GM12878 (cell line): ENCODE measurements around the gene KLF6. TPM values are rescaled to one million over a fixed set of nuclear protein-coding genes. Genes with fewer than 3 reads are reported as not detected.

ENCODE experiments used
- ATAC-seq: fragments of 200-7000 bp; cut with Tn5 transposase; 3 replicates; pipeline ENCODE4 v1.9.1; 2020; ENCODE audit warnings: mild to moderate bottlenecking, moderate library complexity
- BruUV-seq: library from RNA; stranded (reverse); fragments of 400-500 nt; replicated peaks from 2 replicates; lab custom pipeline; 2021; lab: Mats Ljungman, UMichigan
- CTCF ChIA-PET: fragments of 300-600 bp; sonication (Branson Sonifier 250); formaldehyde crosslinking; extraction: SDS; loops from one replicate; lab custom pipeline; 2021; ENCODE audit warnings: inconsistent platforms; lab: Yijun Ruan, JAX
- POLR2A ChIA-PET: fragments of 350-600 bp; formaldehyde crosslinking; extraction: SDS; loops from one replicate; lab custom pipeline; 2021; ENCODE audit warnings: inconsistent platforms; lab: Charles Lee
- RAD21 ChIA-PET: fragments of 300-600 bp; sonication (Branson Sonifier 250); formaldehyde crosslinking; loops from one replicate; lab custom pipeline; 2023; ENCODE audit warnings: antibody characterized with exemption; ENCODE audit not compliant: unreplicated experiment; lab: Charles Lee
- SMC1A ChIA-PET: fragments of 300-600 bp; sonication (Branson Sonifier 250); formaldehyde crosslinking; loops from one replicate; lab custom pipeline; 2023; ENCODE audit not compliant: unreplicated experiment, uncharacterized antibody; lab: Charles Lee
- DNase-seq: peaks from one replicate; pipeline ENCODE4 v3.0.0-alpha.2; 2011; ENCODE audit warnings: low read depth, low spot score
- FAIRE-seq: peaks from 3 replicates; lab custom pipeline; 2011; peaks lifted over from hg19 to GRCh38; lab: Jason Lieb, UNC
- H2AFZ ChIP-seq: 2 replicates; pipeline ENCODE4 v1.6.0; 2011; ENCODE audit warnings: low read depth, low read length, control low read depth; ENCODE audit not compliant: control insufficient read depth
- H3K27ac ChIP-seq: 2 replicates; pipeline ENCODE4 v1.5.1; 2011; ENCODE audit warnings: control low read depth; ENCODE audit not compliant: control insufficient read depth, insufficient read depth
- H3K27me3 ChIP-seq, 2 experiments: replicated peaks in 1 of 2; 2 replicates each; pipeline versions ENCODE4 v1.6.0 to v1.6.1; 2011; ENCODE audit warnings: low read length in 1 of 2; ENCODE audit not compliant: control insufficient read depth in 2 of 2, insufficient read depth in 2 of 2
- H3K36me3 ChIP-seq, 2 experiments: 2 replicates each; pipeline ENCODE4 v1.5.1; 2011; ENCODE audit warnings: low read length in 1 of 2; ENCODE audit not compliant: control insufficient read depth in 2 of 2, insufficient read depth in 2 of 2
- H3K4me1 ChIP-seq: 2 replicates; pipeline ENCODE4 v1.6.1; 2011; ENCODE audit warnings: mild to moderate bottlenecking, low read length, moderate library complexity, mixed read lengths; ENCODE audit not compliant: control insufficient read depth, insufficient read depth
- H3K4me2 ChIP-seq: 2 replicates; pipeline ENCODE4 v1.6.0; 2011; ENCODE audit warnings: control low read depth; ENCODE audit not compliant: control insufficient read depth, insufficient read depth
- H3K4me3 ChIP-seq: fragments of 200-600 bp; sonication (generic); 2 replicates; pipeline ENCODE4 v1.5.1; 2016
- H3K79me2 ChIP-seq: 2 replicates; pipeline ENCODE4 v1.6.0; 2011; ENCODE audit warnings: low read length; ENCODE audit not compliant: control insufficient read depth, insufficient read depth
- H3K9ac ChIP-seq: 2 replicates; pipeline ENCODE4 v1.8.0; 2011; ENCODE audit warnings: low read length, control low read depth, mixed read lengths; ENCODE audit not compliant: control insufficient read depth, insufficient read depth
- H3K9me3 ChIP-seq: replicated peaks from 3 replicates; pipeline ENCODE4 v1.5.1; 2011; ENCODE audit warnings: mild to moderate bottlenecking, low read length; ENCODE audit not compliant: control insufficient read depth, insufficient read depth
- H4K20me1 ChIP-seq: 2 replicates; pipeline ENCODE4 v1.6.0; 2011; ENCODE audit not compliant: control insufficient read depth, insufficient read depth
- ASH2L ChIP-seq: fragments of 300-600, 200-600 bp; sonication (generic); IDR thresholded peaks from 2 replicates; pipeline ENCODE4 v1.6.1; 2017; ENCODE audit warnings: low read depth, mild to moderate bottlenecking, borderline replicate concordance
- CBX3 ChIP-seq: fragments of 200-600 bp; sonication (generic); IDR thresholded peaks from 2 replicates; pipeline ENCODE4 v1.6.1; 2016; ENCODE audit warnings: low read depth, borderline replicate concordance
- CHD1 ChIP-seq: IDR thresholded peaks from 2 replicates; pipeline ENCODE4 v1.6.1; 2012; ENCODE audit warnings: low read depth, low read length, improper control_type of control experiment
- ETV6 ChIP-seq, 2 experiments: fragments of 450-650 bp in 1 of 2; IDR thresholded peaks in 1 of 2; conservative IDR thresholded peaks in 1 of 2; 2 replicates each; pipeline ENCODE4 v1.6.1; 2014; ENCODE audit warnings: antibody characterized with exemption in 1 of 2, borderline replicate concordance in 1 of 2, low read depth in 1 of 2, mild to moderate bottlenecking in 1 of 2, moderate library complexity in 1 of 2
- FOS ChIP-seq: IDR thresholded peaks from 3 replicates; pipeline ENCODE4 v1.6.1; 2011; ENCODE audit warnings: borderline replicate concordance; ENCODE audit not compliant: insufficient read length; ENCODE audit errors: extremely low read depth
- JUNB ChIP-seq: IDR thresholded peaks from 2 replicates; pipeline ENCODE4 v1.6.1; 2016; ENCODE audit warnings: antibody characterized with exemption, mild to moderate bottlenecking
- NR2C1 ChIP-seq: fragments of 450-650 bp; IDR thresholded peaks from 2 replicates; pipeline ENCODE4 v1.6.1; 2017; ENCODE audit warnings: antibody characterized with exemption, mild to moderate bottlenecking, moderate library complexity
- POLR2AphosphoS5 ChIP-seq: IDR thresholded peaks from 2 replicates; pipeline ENCODE4 v1.6.1; 2011; ENCODE audit warnings: mild to moderate bottlenecking, low read length, inconsistent platforms
- RAD21 ChIP-seq: IDR thresholded peaks from 2 replicates; pipeline ENCODE4 v1.6.1; 2011; ENCODE audit warnings: mild to moderate bottlenecking, low read depth, low read length, moderate library complexity; ENCODE audit not compliant: insufficient read depth
- SREBF2 ChIP-seq: IDR thresholded peaks from 2 replicates; pipeline ENCODE4 v1.6.1; 2012; ENCODE audit warnings: mild to moderate bottlenecking, low read length
- SRF ChIP-seq, 2 experiments: IDR thresholded peaks; 2 replicates each; pipeline ENCODE4 v1.6.1; 2011; ENCODE audit warnings: low read depth in 2 of 2, low read length in 2 of 2, mild to moderate bottlenecking in 1 of 2, moderate library complexity in 1 of 2
- WGBS: methylation state at CpG from one replicate; pipeline ENCODE4 v1.1.6; 2016; ENCODE audit warnings: low lambda C conversion rate; ENCODE audit not compliant: insufficient replicate concordance, insufficient coverage; ENCODE audit errors: missing lambda C conversion rate; 5-methylcytosine and 5-hydroxymethylcytosine counted together
- in situ Hi-C: fragments of 300-500 bp; cut with MboI; formaldehyde crosslinking; loops from 9 replicates; pipeline ENCODE4 v1.14.3; 2018; ENCODE audit warnings: mixed read lengths
- intact Hi-C: fragments of 100-400 bp; cut with micrococcal nuclease; formaldehyde crosslinking; loops from one replicate; pipeline ENCODE4 v1.14.2; 2022; ENCODE audit not compliant: unreplicated experiment
- polyA plus RNA-seq, 11 experiments: library from polyadenylated mRNA; depleted of rRNA in 4 of 11; unstranded in 6 of 11; stranded (reverse) in 5 of 11; fragments of >200 nt; fragmentation: Nextera tagmentation in 4 of 11; fragmentation: Illumina TruSeq in 1 of 11; extraction: Ambion mirVana in 4 of 11; extraction: Trizol in 1 of 11; gene quantifications; 1 replicate in 1 of 11; 2 replicates in 10 of 11; pipeline versions ENCODE4 v1.2.1 to v1.2.3, GENCODE V29; 2011 to 2016; ENCODE audit warnings: inconsistent platforms in 2 of 11, missing spikeins in 2 of 11, low read depth in 1 of 11
- total RNA-seq, 4 experiments: library from RNA; depleted of rRNA in 3 of 4; stranded (reverse); fragments of >200 nt in 3 of 4; fragmentation: Illumina TruSeq in 1 of 4; extraction: Trizol in 1 of 4; gene quantifications; 2 replicates each; pipeline versions ENCODE4 v1.2.1 to v1.2.3, GENCODE V29; 2013 to 2021
- TF ChIP-seq, protein P1 (sequence below): IDR thresholded peaks from 2 replicates; pipeline ENCODE4 v1.6.1; 2011; ENCODE audit warnings: low read depth, low read length, improper control_type of control experiment, borderline replicate concordance
- TF ChIP-seq, protein P2 (sequence below): fragments of 450-650 bp; formaldehyde crosslinking; IDR thresholded peaks from 2 replicates; pipeline ENCODE4 v1.4.0; 2022; ENCODE audit warnings: mild to moderate bottlenecking, moderate library complexity

Gene KLF6
- total and polyA plus RNA-seq, 10 of the 15 experiments (the other 5 are each of a cell fraction or from before 2014, with no cell fraction given) = 7.4 to 54.1 (median 23.5) TPM

DNA sequence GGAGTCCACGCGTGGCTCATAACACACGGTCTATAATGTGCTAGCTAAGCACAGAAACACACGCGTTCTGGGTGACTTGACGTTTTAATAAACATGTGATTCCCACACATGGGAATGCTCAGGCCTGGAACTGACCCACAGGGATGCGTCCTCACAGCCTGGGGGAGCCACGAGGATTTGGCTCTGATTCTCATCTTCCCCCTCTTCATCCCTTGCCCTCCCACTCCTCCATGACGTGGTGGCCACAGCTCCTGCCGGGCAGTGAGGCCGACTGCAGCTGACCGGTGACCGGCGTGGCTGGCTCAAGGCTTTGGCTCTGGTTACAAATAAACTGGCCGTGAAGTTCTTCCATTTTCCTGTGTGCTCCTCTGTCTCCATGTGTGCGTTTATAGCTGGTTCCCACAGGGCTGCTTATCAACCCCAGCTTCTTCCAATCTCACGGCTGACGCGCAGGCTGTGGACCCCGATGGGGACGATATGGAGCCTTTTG is 40.9 kb upstream of the KLF6 start:
- in situ Hi-C loops (no loop called here), intact Hi-C loops (no loop called here)
- peaks cover 13% of the 10 kb centered on the region for H3K4me1 ChIP-seq
- ChIA-PET RAD21 (interaction anchor here (0.7 kb wide), 1 partner anchor 10 kb away, joined by 3 read pairs; no protein-coding TSS in a partner anchor), CTCF (interaction anchor here (0.8 to 2.5 kb wide), 2 partner anchors 9 to 10 kb away, joined by 3 to 8 read pairs; no protein-coding TSS in a partner anchor), POLR2A (no interaction called here), SMC1A (interaction anchor here (15.5 kb wide), 1 partner anchor 13 kb away, joined by 280 read pairs; no protein-coding TSS in a partner anchor)
- no peaks in the 10 kb centered on the region for H3K9me3 ChIP-seq
- H3K27me3 ChIP-seq = no peaks in the 10 kb centered on the region
- H4K20me1 ChIP-seq = no peaks in the 10 kb centered on the region
- no peak overlapping the region for H3K9ac ChIP-seq
- no peak overlapping the region for H3K4me3 ChIP-seq
- no peak overlapping the region for H3K27ac ChIP-seq
- FAIRE-seq (no peak), ATAC-seq (no peak), DNase-seq (no peak)
- WGBS = 92% methylated on average over 21 of the region's 21 CpGs
- no peak overlapping the region for H2AFZ ChIP-seq
- TF ChIP-seq ASH2L (no peak), POLR2AphosphoS5 (no peak)
- H3K79me2 ChIP-seq = no peaks in the 10 kb centered on the region
- BruUV-seq = no TSS peak
- H3K4me2 ChIP-seq = no peak overlapping the region
- H3K36me3 ChIP-seq = no peaks in the 10 kb centered on the region

DNA sequence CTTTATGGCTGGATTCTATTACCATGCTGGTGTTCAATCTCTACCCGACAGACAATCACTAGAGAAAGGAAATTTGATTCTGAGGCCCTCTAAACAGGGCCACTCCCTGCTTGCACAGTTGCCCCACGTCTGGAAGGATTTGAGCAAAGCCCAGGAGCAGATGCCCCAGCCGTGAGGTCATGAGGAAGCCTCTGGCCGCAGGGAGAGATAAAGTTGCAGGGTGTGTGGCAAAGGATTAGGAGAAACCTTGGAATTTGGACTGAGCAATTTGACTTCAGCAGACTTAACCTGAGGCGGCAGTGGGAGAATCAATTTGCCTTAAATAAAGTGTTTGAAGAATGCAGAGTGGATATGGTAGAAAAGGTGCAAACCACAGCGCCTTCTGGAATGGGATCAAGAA is 40.2 kb upstream of the KLF6 start:
- no TSS peak for BruUV-seq
- Histone ChIP-seq H4K20me1 (no peaks in the 10 kb centered on the region), H3K9me3 (no peaks in the 10 kb centered on the region), H3K4me3 (no peak overlapping the region), H3K4me2 (no peak overlapping the region), H3K27me3 (no peaks in the 10 kb centered on the region), H3K79me2 (no peaks in the 10 kb centered on the region), H3K4me1 (peaks cover 13% of the 10 kb centered on the region), H3K36me3 (no peaks in the 10 kb centered on the region), H3K9ac (no peak overlapping the region), H3K27ac (no peak overlapping the region), H2AFZ (no peak overlapping the region)
- ATAC-seq = no peak
- ChIA-PET SMC1A (interaction anchor here (0.8 to 15.5 kb wide), 4 partner anchors 11 to 41 kb away, joined by 3 to 280 read pairs (median 4); no protein-coding TSS in a partner anchor), POLR2A (interaction anchor here (1.0 kb wide), 1 partner anchor 11 kb away, joined by 3 read pairs; no protein-coding TSS in a partner anchor), RAD21 (no interaction called here), CTCF (interaction anchor here (2.5 kb wide), 1 partner anchor 11 kb away, joined by 8 read pairs; no protein-coding TSS in a partner anchor)
- in situ Hi-C loops = no loop called here
- FAIRE-seq = no peak
- intact Hi-C loops = no loop called here
- 89% methylated on average over 6 of the region's 6 CpGs for WGBS
- DNase-seq = no peak
- TF ChIP-seq, protein P1, sequence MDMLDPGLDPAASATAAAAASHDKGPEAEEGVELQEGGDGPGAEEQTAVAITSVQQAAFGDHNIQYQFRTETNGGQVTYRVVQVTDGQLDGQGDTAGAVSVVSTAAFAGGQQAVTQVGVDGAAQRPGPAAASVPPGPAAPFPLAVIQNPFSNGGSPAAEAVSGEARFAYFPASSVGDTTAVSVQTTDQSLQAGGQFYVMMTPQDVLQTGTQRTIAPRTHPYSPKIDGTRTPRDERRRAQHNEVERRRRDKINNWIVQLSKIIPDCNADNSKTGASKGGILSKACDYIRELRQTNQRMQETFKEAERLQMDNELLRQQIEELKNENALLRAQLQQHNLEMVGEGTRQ = no peak
- no peak for TF ChIP-seq CHD1
- no peak for TF ChIP-seq JUNB
- TF ChIP-seq SRF (IDR thresholded peaks at IDR 0.05; ENCODE audit: low read depth in 2 of 2, low read length in 2 of 2) = no peak
- TF ChIP-seq NR2C1 = no peak
- no peak for TF ChIP-seq CBX3
- TF ChIP-seq FOS = no peak
- TF ChIP-seq SREBF2 = no peak
- no peak for TF ChIP-seq RAD21
- no peak for TF ChIP-seq ETV6 (conservative IDR thresholded peaks at IDR 0.05 in 1 of 2, IDR thresholded peaks at IDR 0.05 in 1 of 2; ENCODE audit: borderline replicate concordance in 1 of 2, low read depth in 1 of 2)
- TF ChIP-seq, protein P2, sequence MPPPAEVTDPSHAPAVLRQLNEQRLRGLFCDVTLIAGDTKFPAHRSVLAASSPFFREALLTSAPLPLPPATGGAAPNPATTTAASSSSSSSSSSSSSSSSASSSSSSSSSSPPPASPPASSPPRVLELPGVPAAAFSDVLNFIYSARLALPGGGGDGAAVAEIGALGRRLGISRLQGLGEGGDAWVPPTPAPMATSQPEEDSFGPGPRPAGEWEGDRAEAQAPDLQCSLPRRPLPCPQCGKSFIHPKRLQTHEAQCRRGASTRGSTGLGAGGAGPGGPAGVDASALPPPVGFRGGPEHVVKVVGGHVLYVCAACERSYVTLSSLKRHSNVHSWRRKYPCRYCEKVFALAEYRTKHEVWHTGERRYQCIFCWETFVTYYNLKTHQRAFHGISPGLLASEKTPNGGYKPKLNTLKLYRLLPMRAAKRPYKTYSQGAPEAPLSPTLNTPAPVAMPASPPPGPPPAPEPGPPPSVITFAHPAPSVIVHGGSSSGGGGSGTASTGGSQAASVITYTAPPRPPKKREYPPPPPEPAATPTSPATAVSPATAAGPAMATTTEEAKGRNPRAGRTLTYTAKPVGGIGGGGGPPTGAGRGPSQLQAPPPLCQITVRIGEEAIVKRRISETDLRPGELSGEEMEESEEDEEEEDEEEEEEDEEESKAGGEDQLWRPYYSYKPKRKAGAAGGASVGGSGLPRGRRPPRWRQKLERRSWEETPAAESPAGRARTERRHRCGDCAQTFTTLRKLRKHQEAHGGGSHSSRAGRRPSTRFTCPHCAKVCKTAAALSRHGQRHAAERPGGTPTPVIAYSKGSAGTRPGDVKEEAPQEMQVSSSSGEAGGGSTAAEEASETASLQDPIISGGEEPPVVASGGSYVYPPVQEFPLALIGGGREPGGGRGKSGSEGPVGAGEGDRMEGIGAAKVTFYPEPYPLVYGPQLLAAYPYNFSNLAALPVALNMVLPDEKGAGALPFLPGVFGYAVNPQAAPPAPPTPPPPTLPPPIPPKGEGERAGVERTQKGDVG (CRISPR knock-in tag) = no peak
